Activated CD8-positive, alpha-beta memory T cell treated with anti-CD3 and anti-CD28 coated beads, Interleukin-2, amount 50 U/mL, for 1 hour (primary cell): ENCODE measurements around the gene EIF4E2.

Source experiments
- DNase-seq: peaks from one replicate; pipeline ENCODE4 v3.0.0-alpha.2; 2020; ENCODE audit errors: extremely low read depth

The EIF4E2 gene

DNA sequence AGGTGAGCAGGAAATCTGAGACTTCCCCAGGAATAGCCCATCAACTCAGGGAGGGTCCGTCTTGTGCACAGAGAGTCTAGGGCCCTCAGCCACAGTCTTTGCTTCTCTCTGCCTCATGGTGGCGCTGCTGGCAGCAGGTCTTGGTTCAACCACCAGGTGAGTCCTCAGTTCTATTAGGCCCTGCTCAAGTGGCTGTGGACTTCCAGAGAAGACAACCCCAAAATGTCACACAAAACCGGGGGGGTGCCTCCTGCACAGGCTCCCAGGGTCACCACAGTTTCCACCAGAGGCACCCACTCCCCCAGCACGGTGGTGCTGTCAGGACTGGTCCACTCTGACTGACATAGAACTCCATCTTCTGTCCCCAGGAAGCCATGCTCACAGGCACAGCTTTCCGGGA lies 13.4 kb upstream of the EIF4E2 start:
- no peak for DNase-seq

- DNase-seq, result no peak
These were observed 13.0 kb upstream of the EIF4E2 start for GRCh38 chr2:232537499-232537898.

- DNase-seq, result no peak
These were observed 11.8 kb upstream of the EIF4E2 start for GRCh38 chr2:232538671-232539070.

GRCh38 chr2:232539298-232540231 lies 10.9 kb upstream of the EIF4E2 start, which contains the start of gene CHRNG:
Gene CHRNG (plus strand): TSS chr2:232539692. CDS start chr2:232539748, 56 bp downstream.
- DNase-seq, result no peak

- no peak for DNase-seq
These were observed 9.9 kb upstream of the EIF4E2 start for GRCh38 chr2:232540441-232541041.

DNA sequence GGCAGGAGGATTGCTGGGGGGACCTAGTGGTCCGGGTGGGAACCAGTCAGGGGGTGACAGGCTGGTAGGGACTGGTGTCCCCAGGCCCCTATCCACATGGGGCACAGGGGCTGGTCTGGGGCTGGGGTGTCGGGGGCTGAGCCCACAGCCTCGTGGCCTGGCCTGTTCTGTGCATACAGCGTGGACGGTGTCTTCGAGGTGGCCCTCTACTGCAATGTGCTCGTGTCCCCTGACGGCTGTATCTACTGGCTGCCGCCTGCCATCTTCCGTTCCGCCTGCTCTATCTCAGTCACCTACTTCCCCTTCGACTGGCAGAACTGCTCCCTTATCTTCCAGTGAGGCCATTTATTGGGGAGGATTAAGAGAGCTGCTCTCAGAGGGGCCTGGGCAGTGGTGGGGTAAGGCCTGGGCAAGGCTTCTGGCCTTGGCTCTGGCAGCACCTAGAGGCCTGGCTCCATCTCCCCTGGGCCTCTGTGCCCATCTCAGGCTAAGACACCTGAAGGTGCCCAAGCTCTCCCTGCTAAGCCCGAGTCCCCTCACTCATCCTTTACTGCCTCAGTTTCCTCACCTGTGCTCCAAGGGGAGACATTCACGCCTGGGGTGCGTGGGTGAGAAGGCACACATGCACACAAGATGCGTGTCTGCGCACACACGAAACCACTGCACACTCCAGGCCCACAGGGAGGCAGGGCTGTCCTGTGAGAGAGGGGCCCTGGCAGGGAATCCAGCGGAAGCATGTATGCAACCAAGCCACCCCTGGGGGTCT lies 9.1 kb upstream of the EIF4E2 start:
- no peak for DNase-seq

- no peak for DNase-seq
These were observed 8.4 kb upstream of the EIF4E2 start for GRCh38 chr2:232541961-232542714.

DNA sequence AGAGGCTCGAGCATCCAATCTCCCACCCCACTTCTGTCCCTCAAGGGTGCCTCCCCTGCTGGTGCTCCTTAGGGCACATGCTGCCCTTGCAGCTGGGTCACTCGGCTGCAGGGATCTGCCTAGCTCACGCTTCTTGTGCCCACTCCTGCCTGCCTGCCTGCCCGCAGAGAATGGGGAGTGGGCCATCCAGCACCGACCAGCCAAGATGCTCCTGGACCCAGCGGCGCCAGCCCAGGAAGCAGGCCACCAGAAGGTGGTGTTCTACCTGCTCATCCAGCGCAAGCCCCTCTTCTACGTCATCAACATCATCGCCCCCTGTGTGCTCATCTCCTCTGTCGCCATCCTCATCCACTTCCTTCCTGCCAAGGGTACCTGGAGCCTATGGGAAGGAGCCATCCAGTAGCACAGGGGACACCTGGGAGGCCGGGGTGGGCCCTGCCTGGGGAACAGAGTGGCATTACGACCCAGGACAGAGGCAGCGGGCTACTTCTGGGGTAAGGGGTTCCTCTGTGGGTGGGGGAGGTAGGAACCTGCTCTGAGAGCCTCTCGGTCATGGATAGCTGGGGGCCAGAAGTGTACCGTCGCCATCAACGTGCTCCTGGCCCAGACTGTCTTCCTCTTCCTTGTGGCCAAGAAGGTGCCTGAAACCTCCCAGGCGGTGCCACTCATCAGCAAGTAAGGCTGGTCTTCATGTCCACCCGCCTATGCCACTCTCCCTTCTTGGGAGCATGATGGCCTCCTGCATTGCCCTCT lies 7.6 kb upstream of the EIF4E2 start:
- no peak for DNase-seq

GRCh38 chr2:232543491-232543890 lies 7.0 kb upstream of the EIF4E2 start:
- no peak for DNase-seq

- no peak for DNase-seq
These were observed 6.4 kb upstream of the EIF4E2 start for GRCh38 chr2:232543928-232544631.

DNA sequence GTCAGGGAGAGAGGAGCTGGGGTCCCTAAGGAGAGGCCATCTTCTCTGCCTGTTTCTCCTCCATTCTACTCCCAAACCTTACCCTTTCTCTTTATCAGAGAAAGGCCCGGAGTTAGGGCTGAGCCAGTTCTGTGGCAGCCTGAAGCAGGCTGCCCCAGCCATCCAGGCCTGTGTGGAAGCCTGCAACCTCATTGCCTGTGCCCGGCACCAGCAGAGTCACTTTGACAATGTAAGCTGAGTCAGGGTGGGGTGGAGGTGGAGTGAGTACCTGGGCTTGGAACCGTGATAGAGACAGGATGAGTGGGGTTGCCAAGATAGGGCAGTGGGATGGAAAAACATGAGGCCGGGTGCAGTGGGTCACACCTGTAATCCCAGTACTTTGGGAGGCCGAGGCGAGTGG lies 5.8 kb upstream of the EIF4E2 start:
- no peak for DNase-seq

- no peak for DNase-seq
These were observed 4.7 kb upstream of the EIF4E2 start for GRCh38 chr2:232545511-232546375.

- no peak for DNase-seq
These were observed 2.5 kb upstream of the EIF4E2 start for GRCh38 chr2:232547991-232548390.

DNA sequence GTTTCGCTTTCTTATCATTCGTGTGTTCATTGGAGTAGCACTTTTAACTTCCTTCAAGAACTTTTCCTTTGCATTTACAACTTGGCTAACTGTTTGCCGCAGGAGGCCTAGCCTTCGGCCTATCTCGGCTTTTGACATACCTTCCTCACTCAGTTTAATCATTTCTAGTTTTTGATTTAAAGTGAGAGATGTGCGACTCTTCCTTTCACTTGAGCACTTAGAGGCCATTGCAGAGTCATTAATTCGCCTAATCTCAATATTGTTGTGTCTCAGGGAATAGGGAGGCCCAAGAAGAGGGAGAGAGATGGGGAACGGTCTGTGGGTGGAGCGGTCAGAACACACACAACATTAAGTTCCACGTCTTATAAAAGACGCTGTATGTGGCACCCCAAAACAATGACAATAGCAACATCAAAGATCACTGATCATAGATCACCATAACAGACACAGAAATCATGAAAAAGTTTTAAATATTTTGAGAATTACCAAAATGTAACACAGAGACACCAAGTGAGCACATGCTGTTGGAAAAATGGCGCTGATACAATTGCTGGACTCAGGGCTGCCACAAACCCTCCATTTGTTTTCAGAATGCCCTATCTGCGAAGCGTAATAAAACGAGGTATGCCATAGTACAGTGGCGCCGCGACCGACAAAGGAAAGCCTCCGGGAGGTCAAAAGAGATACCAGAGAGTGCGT lies 685 bp upstream of the EIF4E2 start:
- no peak for DNase-seq

DNA sequence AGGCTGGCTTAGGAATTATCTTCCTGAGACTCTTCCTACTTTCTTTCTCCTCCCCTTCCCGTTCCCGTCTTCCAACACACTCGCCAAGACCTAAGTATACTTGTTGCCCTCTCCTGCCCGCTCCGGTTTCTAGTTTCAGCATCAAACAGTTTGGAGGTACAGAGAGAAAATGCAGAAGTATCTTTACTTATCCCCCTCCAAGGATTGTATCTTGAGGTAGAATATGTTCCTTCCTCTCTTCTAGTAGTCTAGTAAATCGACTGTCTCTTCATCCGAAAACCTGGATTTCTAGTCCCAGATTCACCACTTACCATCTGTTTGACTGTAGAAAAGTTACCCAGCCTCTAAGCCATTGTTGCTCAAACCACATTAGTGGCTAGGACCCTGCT lies 755 bp downstream of the EIF4E2 start:
- DNase-seq, result no peak

GRCh38 chr2:232551776-232552175 lies 1.3 kb downstream of the EIF4E2 start:
- no peak for DNase-seq

GRCh38 chr2:232556426-232556825 lies 5.9 kb downstream of the EIF4E2 start:
- DNase-seq, result no peak

GRCh38 chr2:232562515-232563151 lies 12.1 kb downstream of the EIF4E2 start:
- no peak for DNase-seq
